Measurements from ENCODE around the gene IL6ST. TPM values are rescaled to one million over a fixed set of nuclear protein-coding genes. Genes with fewer than 3 reads are reported as not detected.
"Not testable (repeated sequence)": the region's sequence is repeated elsewhere in the genome, so short reads cannot be mapped to it uniquely, and the experiment has no call there.

Gene IL6ST
- total RNA-seq, 4 donors from 2014 or later: 71.4 to 246 (median 116) TPM

GRCh38 chr5:56003179-56003578, 8.4 kb upstream of the IL6ST start:
- Histone ChIP-seq H3K9me3 (no peaks in the 10 kb centered on the region), H3K36me3 (no peaks in the 10 kb centered on the region), H3K4me1 (no peaks in the 10 kb centered on the region), H3K27ac (no peak overlapping the region), H3K27me3 (no peaks in the 10 kb centered on the region), H3K4me3 (no peak overlapping the region)
- DNase-seq: no peak
- intact Hi-C loops (cut with DNase I): no loop called here
- 38 to 48% methylated on average over 1 to 2 of the region's 2 CpGs for WGBS, 2 donors
- TF ChIP-seq CTCF (IDR thresholded peaks at IDR 0.05) (no peak), POLR2A (IDR thresholded peaks at IDR 0.05) (no peak)

GRCh38 chr5:56002303-56002702, 7.5 kb upstream of the IL6ST start:
- WGBS, 2 donors: 94 to 100% methylated on average over 1 to 2 of the region's 2 CpGs

GRCh38 chr5:56000221-56000620, 5.5 kb upstream of the IL6ST start:
- 89 to 91% methylated on average over 5 of the region's 5 CpGs for WGBS, 2 donors
- DNase-seq; H3K27me3 ChIP-seq; H3K4me3 ChIP-seq; H3K27ac ChIP-seq; intact Hi-C loops (cut with DNase I); H3K9me3 ChIP-seq; H3K36me3 ChIP-seq: not testable (repeated sequence)
- H3K4me1 ChIP-seq: peaks cover 3 to 15% (median 4%) of the 10 kb centered on the region in 3 donors

More at GRCh38 chr5:56002303-56002702, 7.5 kb upstream of the IL6ST start:
- no peaks in the 10 kb centered on the region for H3K27me3 ChIP-seq
- intact Hi-C loops (cut with DNase I): no loop called here
- H3K36me3 ChIP-seq: no peaks in the 10 kb centered on the region
- no peak for DNase-seq
- TF ChIP-seq CTCF (IDR thresholded peaks at IDR 0.05): no peak
- TF ChIP-seq POLR2A (IDR thresholded peaks at IDR 0.05): no peak
- no peaks in the 10 kb centered on the region for H3K9me3 ChIP-seq
- H3K4me3 ChIP-seq: no peak overlapping the region
- no peak overlapping the region for H3K27ac ChIP-seq
- H3K4me1 ChIP-seq: no peaks in the 10 kb centered on the region

- intact Hi-C loops (cut with DNase I): no loop called here
- H3K36me3 ChIP-seq: no peaks in the 10 kb centered on the region
- H3K27ac ChIP-seq: no peak overlapping the region
- no peaks in the 10 kb centered on the region for H3K9me3 ChIP-seq
- H3K4me1 ChIP-seq: peaks cover 3 to 15% (median 4%) of the 10 kb centered on the region in 3 donors
- H3K27me3 ChIP-seq: no peaks in the 10 kb centered on the region
- TF ChIP-seq CTCF (IDR thresholded peaks at IDR 0.05) (no peak), POLR2A (IDR thresholded peaks at IDR 0.05) (no peak)
- DNase-seq: no peak
- H3K4me3 ChIP-seq: no peak overlapping the region
- 75 to 85% methylated on average over 6 of the region's 6 CpGs for WGBS, 2 donors
Measured at GRCh38 chr5:55998966-55999365, 4.2 kb upstream of the IL6ST start.

DNA sequence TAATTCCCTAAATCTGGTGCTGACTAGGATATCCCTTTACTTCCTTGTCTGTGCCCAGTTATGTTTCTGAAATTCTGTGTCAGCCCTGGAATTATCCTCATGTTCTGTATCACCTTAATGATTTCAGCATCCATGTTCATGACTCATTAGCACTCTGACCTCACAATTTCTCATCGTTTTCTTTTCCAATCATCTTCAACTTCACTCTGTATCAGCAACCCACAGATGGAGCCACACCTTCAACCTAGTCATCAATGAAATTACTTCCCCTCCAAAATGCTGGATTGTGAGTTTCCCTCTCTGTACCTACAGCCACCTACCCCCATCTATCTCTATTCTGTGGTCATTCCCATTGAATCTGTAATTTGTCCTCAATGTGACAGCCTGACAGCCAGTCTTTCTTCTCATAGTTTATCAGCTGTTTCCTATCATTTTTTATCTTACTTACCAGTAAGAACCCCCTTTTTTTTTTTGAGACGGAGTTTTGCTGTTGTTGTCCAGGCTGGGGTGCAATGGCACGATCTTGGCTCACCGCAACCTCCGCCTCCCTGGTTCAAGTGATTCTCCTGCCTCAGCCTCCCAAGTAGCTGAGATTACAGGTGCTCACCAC, 3.1 kb upstream of the IL6ST start:
- no peak for TF ChIP-seq CTCF (IDR thresholded peaks at IDR 0.05)
- TF ChIP-seq POLR2A (IDR thresholded peaks at IDR 0.05): no peak
- 78 to 80% methylated on average over 5 of the region's 5 CpGs for WGBS, 2 donors
- DNase-seq: no peak
- Histone ChIP-seq H3K4me3 (no peak overlapping the region), H3K27ac (no peak overlapping the region), H3K4me1 (peaks cover 4 to 24% (median 5%) of the 10 kb centered on the region in 3 donors), H3K27me3 (no peaks in the 10 kb centered on the region), H3K36me3 (no peaks in the 10 kb centered on the region), H3K9me3 (no peaks in the 10 kb centered on the region)
- intact Hi-C loops (cut with DNase I): no loop called here
